ENCODE results near the gene OR2G2.

The OR2G2 gene

GRCh38 chr1:247557926-247558674 lies 30.1 kb upstream of the OR2G2 start:
- Histone ChIP-seq H3K27ac (ENCODE audit: low read depth, low read length, poor library complexity, severe bottlenecking) (no peak overlapping the region), H3K9ac (ENCODE audit: low read length) (no peak overlapping the region), H3K9me2 (ENCODE audit: low read depth, low read length) (no peaks in the 10 kb centered on the region), H3K36me3 (ENCODE audit: insufficient read depth, low read length) (no peaks in the 10 kb centered on the region), H4K20me1 (ENCODE audit: insufficient read depth, low read length) (no peaks in the 10 kb centered on the region), H3K79me2 (ENCODE audit: insufficient read depth, low read length) (no peaks in the 10 kb centered on the region), H2AFZ (ENCODE audit: low read length) (no peak overlapping the region), H3F3A (ENCODE audit: insufficient read depth, low read length) (no peaks in the 10 kb centered on the region), H3K9me3 (ENCODE audit: low read length) (no peaks in the 10 kb centered on the region), H3K4me3 (ENCODE audit: low read depth, low read length, poor library complexity, severe bottlenecking) (no peak overlapping the region), H3K4me2 (ENCODE audit: low read length) (no peak overlapping the region), H3K27me3 (ENCODE audit: insufficient read depth, low read length) (no peaks in the 10 kb centered on the region), H3K4me1 (ENCODE audit: insufficient read depth, low read length, severe bottlenecking) (no peaks in the 10 kb centered on the region)
- TF ChIP-seq CTCF (IDR thresholded peaks at IDR 0.05; ENCODE audit: low read length), result no peak
- TF ChIP-seq EZH2 (IDR thresholded peaks at IDR 0.05; ENCODE audit: borderline replicate concordance, low read length), result no peak

- TF ChIP-seq EZH2 (IDR thresholded peaks at IDR 0.05; ENCODE audit: borderline replicate concordance, low read length), result no peak
- H3K9me3 ChIP-seq (ENCODE audit: low read length), result no peaks in the 10 kb centered on the region
These were observed 26.4 kb upstream of the OR2G2 start for GRCh38 chr1:247561711-247562110.

GRCh38 chr1:247562198-247562597 lies 26.0 kb upstream of the OR2G2 start:
- Histone ChIP-seq H3K36me3 (ENCODE audit: insufficient read depth, low read length) (no peaks in the 10 kb centered on the region), H3F3A (ENCODE audit: insufficient read depth, low read length) (no peaks in the 10 kb centered on the region), H4K20me1 (ENCODE audit: insufficient read depth, low read length) (no peaks in the 10 kb centered on the region), H3K4me2 (ENCODE audit: low read length) (no peak overlapping the region), H3K4me3 (ENCODE audit: low read depth, low read length, poor library complexity, severe bottlenecking) (no peak overlapping the region), H3K9ac (ENCODE audit: low read length) (no peak overlapping the region), H3K4me1 (ENCODE audit: insufficient read depth, low read length, severe bottlenecking) (no peaks in the 10 kb centered on the region), H2AFZ (ENCODE audit: low read length) (no peak overlapping the region), H3K79me2 (ENCODE audit: insufficient read depth, low read length) (no peaks in the 10 kb centered on the region), H3K27ac (ENCODE audit: low read depth, low read length, poor library complexity, severe bottlenecking) (no peak overlapping the region), H3K9me2 (ENCODE audit: low read depth, low read length) (no peaks in the 10 kb centered on the region), H3K9me3 (ENCODE audit: low read length) (no peaks in the 10 kb centered on the region), H3K27me3 (ENCODE audit: insufficient read depth, low read length) (no peaks in the 10 kb centered on the region)
- TF ChIP-seq EZH2 (IDR thresholded peaks at IDR 0.05; ENCODE audit: borderline replicate concordance, low read length) (no peak), CTCF (IDR thresholded peaks at IDR 0.05; ENCODE audit: low read length) (no peak)

More at GRCh38 chr1:247561711-247562110, 26.4 kb upstream of the OR2G2 start:
- no peaks in the 10 kb centered on the region for H3K9me2 ChIP-seq (ENCODE audit: low read depth, low read length)
- no peak overlapping the region for H3K27ac ChIP-seq (ENCODE audit: low read depth, low read length, poor library complexity, severe bottlenecking)
- H3K27me3 ChIP-seq (ENCODE audit: insufficient read depth, low read length), result no peaks in the 10 kb centered on the region
- H4K20me1 ChIP-seq (ENCODE audit: insufficient read depth, low read length), result no peaks in the 10 kb centered on the region
- no peak overlapping the region for H2AFZ ChIP-seq (ENCODE audit: low read length)
- H3K36me3 ChIP-seq (ENCODE audit: insufficient read depth, low read length), result no peaks in the 10 kb centered on the region
- H3F3A ChIP-seq (ENCODE audit: insufficient read depth, low read length), result no peaks in the 10 kb centered on the region
- no peak overlapping the region for H3K4me2 ChIP-seq (ENCODE audit: low read length)
- H3K4me3 ChIP-seq (ENCODE audit: low read depth, low read length, poor library complexity, severe bottlenecking), result no peak overlapping the region
- no peaks in the 10 kb centered on the region for H3K4me1 ChIP-seq (ENCODE audit: insufficient read depth, low read length, severe bottlenecking)
- no peak overlapping the region for H3K9ac ChIP-seq (ENCODE audit: low read length)
- H3K79me2 ChIP-seq (ENCODE audit: insufficient read depth, low read length), result no peaks in the 10 kb centered on the region

- Histone ChIP-seq H3K4me1 (ENCODE audit: insufficient read depth, low read length, severe bottlenecking) (no peaks in the 10 kb centered on the region), H3K36me3 (ENCODE audit: insufficient read depth, low read length) (no peaks in the 10 kb centered on the region), H3K4me2 (ENCODE audit: low read length) (no peak overlapping the region), H3K9me3 (ENCODE audit: low read length) (no peaks in the 10 kb centered on the region), H2AFZ (ENCODE audit: low read length) (no peak overlapping the region), H3K79me2 (ENCODE audit: insufficient read depth, low read length) (no peaks in the 10 kb centered on the region), H4K20me1 (ENCODE audit: insufficient read depth, low read length) (no peaks in the 10 kb centered on the region), H3F3A (ENCODE audit: insufficient read depth, low read length) (no peaks in the 10 kb centered on the region), H3K4me3 (ENCODE audit: low read depth, low read length, poor library complexity, severe bottlenecking) (no peak overlapping the region), H3K9me2 (ENCODE audit: low read depth, low read length) (no peaks in the 10 kb centered on the region), H3K9ac (ENCODE audit: low read length) (no peak overlapping the region), H3K27me3 (ENCODE audit: insufficient read depth, low read length) (no peaks in the 10 kb centered on the region), H3K27ac (ENCODE audit: low read depth, low read length, poor library complexity, severe bottlenecking) (no peak overlapping the region)
- TF ChIP-seq EZH2 (IDR thresholded peaks at IDR 0.05; ENCODE audit: borderline replicate concordance, low read length) (no peak), CTCF (IDR thresholded peaks at IDR 0.05; ENCODE audit: low read length) (no peak)
These were observed 13.9 kb upstream of the OR2G2 start for GRCh38 chr1:247574236-247574635.
